Breast epithelium (tissue), 4 donors: ENCODE measurements around the gene MFAP5. TPM values are rescaled to one million over a fixed set of nuclear protein-coding genes. Genes with fewer than 3 reads are reported as not detected.

Experiments used
- DNase-seq, 2 donors: peaks; one replicate each; pipeline ENCODE4 v3.0.0-alpha.2; 2019; ENCODE audit warnings: low spot score in 2 of 2
- H3K27ac ChIP-seq, 2 donors: fragments of 200-600 bp; sonication (generic) in 1 of 2; one replicate each; pipeline ENCODE4 v1.5.1; 2016 to 2019; ENCODE audit warnings: mild to moderate bottlenecking in 1 of 2
- H3K27me3 ChIP-seq, 2 donors: fragments of 200-600 bp; sonication (generic) in 1 of 2; one replicate each; pipeline versions ENCODE4 v1.5.1 to v1.6.0; 2017 to 2019; ENCODE audit warnings: control low read depth in 1 of 2, mild to moderate bottlenecking in 1 of 2
- H3K36me3 ChIP-seq: fragments of 200-600 bp; one replicate; pipeline ENCODE4 v1.5.1; 2019
- H3K4me1 ChIP-seq, 2 donors: fragments of 200-600 bp; sonication (generic); one replicate each; pipeline ENCODE4 v1.5.1; 2016 to 2019; ENCODE audit warnings: control low read depth in 1 of 2
- H3K4me3 ChIP-seq, 3 donors: fragments of 200-600 bp; sonication (generic); 1 replicate in 2 of 3; 2 replicates in 1 of 3; pipeline ENCODE4 v1.5.1; 2016 to 2019; ENCODE audit warnings: mild to moderate bottlenecking in 3 of 3, moderate library complexity in 2 of 3
- H3K9me3 ChIP-seq, 2 donors: fragments of 200-600 bp; sonication (generic) in 1 of 2; one replicate each; pipeline ENCODE4 v1.5.1; 2016 to 2019; ENCODE audit warnings: control low read depth in 1 of 2
- CTCF ChIP-seq, 3 donors: fragments of 450-650 bp; IDR thresholded peaks; one replicate each; pipeline ENCODE4 v1.5.1; 2016 to 2017; ENCODE audit warnings: antibody characterized with exemption in 3 of 3, mild to moderate bottlenecking in 3 of 3, moderate library complexity in 3 of 3
- POLR2A ChIP-seq: fragments of 450-650 bp; IDR thresholded peaks from one replicate; pipeline ENCODE4 v1.6.1; 2016; ENCODE audit warnings: antibody characterized with exemption, mild to moderate bottlenecking, moderate library complexity
- POLR2AphosphoS5 ChIP-seq, 3 donors: sonication (generic); formaldehyde crosslinking; IDR thresholded peaks; one replicate each; pipeline ENCODE4 v1.6.1; 2017; ENCODE audit warnings: antibody characterized with exemption in 3 of 3
- intact Hi-C: fragments of 100-400 bp; cut with DNase I; formaldehyde crosslinking; loops from one replicate; pipeline ENCODE4 v1.15.1; 2023; ENCODE audit warnings: low total_unique reads
- total RNA-seq, 3 donors: library from RNA; depleted of rRNA; stranded (reverse); fragments of >200 nt; gene quantifications; one replicate each; pipeline ENCODE4 v1.1.0, GENCODE V29; 2016

The MFAP5 gene
- total RNA-seq, 3 donors from 2014 or later, result 36.7 to 466 (median 42.0) TPM

- Histone ChIP-seq H3K36me3 (no peaks in the 10 kb centered on the region), H3K27ac (no peak overlapping the region), H3K4me1 (no peaks in the 10 kb centered on the region), H3K4me3 (no peak overlapping the region), H3K9me3 (no peaks in the 10 kb centered on the region), H3K27me3 (no peaks in the 10 kb centered on the region)
- no peak for TF ChIP-seq POLR2AphosphoS5 (IDR thresholded peaks at IDR 0.05)
- TF ChIP-seq CTCF (IDR thresholded peaks at IDR 0.05), result no peak
- TF ChIP-seq POLR2A, result no peak
- no peak for DNase-seq
- intact Hi-C loops, result no loop called here
These were observed 14.0 kb upstream of the MFAP5 start for GRCh38 chr12:8676651-8677050.

GRCh38 chr12:8675591-8676036 is 13.0 kb upstream of the MFAP5 start:
- TF ChIP-seq CTCF (IDR thresholded peaks at IDR 0.05) (no peak), POLR2A (no peak), POLR2AphosphoS5 (IDR thresholded peaks at IDR 0.05) (no peak)
- no peaks in the 10 kb centered on the region for H3K27me3 ChIP-seq
- H3K4me1 ChIP-seq, result no peaks in the 10 kb centered on the region
- H3K9me3 ChIP-seq, result no peaks in the 10 kb centered on the region
- no peak overlapping the region for H3K27ac ChIP-seq
- H3K36me3 ChIP-seq, result no peaks in the 10 kb centered on the region
- DNase-seq, result no peak
- H3K4me3 ChIP-seq, result no peak overlapping the region
- intact Hi-C loops, result no loop called here

- Histone ChIP-seq H3K9me3 (no peaks in the 10 kb centered on the region), H3K4me1 (no peaks in the 10 kb centered on the region), H3K36me3 (no peaks in the 10 kb centered on the region), H3K27me3 (no peaks in the 10 kb centered on the region), H3K27ac (no peak overlapping the region), H3K4me3 (no peak overlapping the region)
- no peak for DNase-seq
- intact Hi-C loops, result no loop called here
- TF ChIP-seq POLR2A (no peak), CTCF (IDR thresholded peaks at IDR 0.05) (no peak), POLR2AphosphoS5 (IDR thresholded peaks at IDR 0.05) (no peak)
These were observed 9.8 kb upstream of the MFAP5 start for GRCh38 chr12:8672381-8672780.

- Histone ChIP-seq H3K36me3 (no peaks in the 10 kb centered on the region), H3K27me3 (no peaks in the 10 kb centered on the region), H3K9me3 (no peaks in the 10 kb centered on the region), H3K4me1 (no peaks in the 10 kb centered on the region), H3K27ac (no peak overlapping the region), H3K4me3 (no peak overlapping the region)
- DNase-seq, result no peak
- no peak for TF ChIP-seq POLR2AphosphoS5 (IDR thresholded peaks at IDR 0.05)
- TF ChIP-seq POLR2A, result no peak
- no peak for TF ChIP-seq CTCF (IDR thresholded peaks at IDR 0.05)
- intact Hi-C loops, result no loop called here
These were observed 5.8 kb upstream of the MFAP5 start for GRCh38 chr12:8668441-8668840.

- no peaks in the 10 kb centered on the region for H3K9me3 ChIP-seq
- no peaks in the 10 kb centered on the region for H3K36me3 ChIP-seq
- H3K27me3 ChIP-seq, result no peaks in the 10 kb centered on the region
- intact Hi-C loops, result no loop called here
- TF ChIP-seq CTCF (IDR thresholded peaks at IDR 0.05) (no peak), POLR2A (no peak), POLR2AphosphoS5 (IDR thresholded peaks at IDR 0.05) (no peak)
- H3K4me1 ChIP-seq, result no peaks in the 10 kb centered on the region
- H3K4me3 ChIP-seq, result no peak overlapping the region
- no peak overlapping the region for H3K27ac ChIP-seq
- no peak for DNase-seq
These were observed 4.6 kb upstream of the MFAP5 start for GRCh38 chr12:8667270-8667669.
